Measurements from ENCODE around the gene RRP12. TPM values are rescaled to one million over a fixed set of nuclear protein-coding genes. Genes with fewer than 3 reads are reported as not detected.

The RRP12 gene
- total and polyA plus RNA-seq, 2 experiments from 2014 or later: 17.6 to 17.7 TPM

DNA sequence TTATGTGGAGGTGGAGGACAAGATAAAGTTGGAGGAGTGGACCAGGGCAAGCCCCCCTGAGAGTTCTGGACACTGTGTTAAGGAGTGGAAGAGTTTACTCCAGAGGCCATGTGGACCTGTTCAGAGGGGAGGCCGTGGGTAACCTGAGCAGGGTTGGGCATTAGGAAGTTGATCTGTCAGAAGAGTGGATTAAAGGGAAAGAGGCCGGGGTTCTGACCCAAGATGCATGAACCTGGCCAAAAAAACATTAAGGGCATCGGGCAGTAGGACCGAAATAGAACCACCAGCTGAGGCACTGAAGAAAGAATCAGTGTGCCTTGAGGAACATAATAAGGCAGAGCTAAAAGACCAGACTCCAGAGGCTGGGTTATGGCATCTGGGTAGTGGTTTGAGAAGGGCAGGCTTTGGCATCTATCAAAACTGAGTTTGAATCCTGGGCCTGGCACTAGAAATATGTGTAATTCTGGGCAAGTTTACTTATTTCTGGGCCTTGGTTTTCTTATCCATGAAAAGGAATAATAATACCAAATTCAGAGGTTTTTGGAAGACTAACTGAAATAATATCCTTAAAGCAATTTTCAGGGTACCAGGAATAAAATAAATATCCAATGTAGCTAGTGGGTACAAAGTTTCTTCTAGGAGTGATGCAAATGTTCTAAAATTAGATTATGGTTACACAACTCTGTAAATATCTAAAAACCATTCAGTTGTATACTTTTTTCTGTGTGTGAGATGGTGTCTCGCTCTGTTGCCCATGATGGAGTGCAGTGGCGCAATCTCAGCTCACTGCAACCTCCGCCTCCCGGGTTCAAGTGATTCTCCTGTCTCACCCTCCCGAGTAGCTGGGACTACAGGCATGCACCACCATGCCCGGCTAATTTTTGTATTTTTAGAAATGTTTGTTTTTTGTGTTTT lies 93.0 kb downstream of the RRP12 start:
- 77 to 88% methylated on average over 9 to 10 of the region's 10 CpGs for WGBS, 2 experiments (ENCODE audit: low coverage in 1 of 2, low lambda C conversion rate in 2 of 2, missing lambda C conversion rate in 2 of 2)
- no peak overlapping the region for H3K27ac ChIP-seq

DNA sequence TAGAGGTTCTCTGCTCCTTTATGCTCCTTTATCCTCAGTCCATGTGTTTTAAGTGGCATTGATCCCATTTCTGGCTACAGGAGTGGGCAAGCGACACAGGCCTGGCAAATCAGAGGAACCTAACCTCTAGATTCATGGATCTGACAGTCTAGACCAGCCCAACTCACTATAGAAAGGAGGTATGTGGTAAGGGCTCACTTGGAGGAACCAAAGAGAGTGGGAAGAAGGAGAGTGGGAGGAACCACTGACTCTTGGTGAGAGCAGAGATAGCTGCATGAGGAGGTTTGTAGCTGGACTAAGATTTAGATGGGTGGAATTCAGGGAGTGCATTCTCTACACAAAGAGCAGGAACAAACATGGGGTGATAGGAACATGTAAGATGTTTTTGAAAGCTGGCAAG lies 93.7 kb downstream of the RRP12 start:
- TF ChIP-seq EZH2phosphoT487 (IDR thresholded peaks at IDR 0.05; ENCODE audit: insufficient read depth, low read depth) (no peak), EZH2 (IDR thresholded peaks at IDR 0.05; ENCODE audit: insufficient read depth, poor library complexity, severe bottlenecking) (no peak)
- Histone ChIP-seq H3K9me3 (ENCODE audit: low read depth) (no peaks in the 10 kb centered on the region), H3K27ac (no peak overlapping the region), H3K36me3 (ENCODE audit: low read depth) (no peaks in the 10 kb centered on the region), H3K79me2 (ENCODE audit: insufficient read depth) (no peaks in the 10 kb centered on the region), H3K4me1 (ENCODE audit: insufficient read depth) (no peaks in the 10 kb centered on the region), H3K4me3 (no peak overlapping the region), H3F3A (ENCODE audit: insufficient read depth) (no peaks in the 10 kb centered on the region), H3K4me2 (ENCODE audit: unreplicated experiment) (no peak overlapping the region), H3K9ac (no peak overlapping the region), H2AFZ (no peak overlapping the region), H3K27me3 (replicated peaks; ENCODE audit: insufficient read depth) (no peaks in the 10 kb centered on the region), H3K9me2 (ENCODE audit: insufficient read depth) (no peaks in the 10 kb centered on the region), H4K20me1 (ENCODE audit: insufficient read depth) (no peaks in the 10 kb centered on the region)
- no peak for DNase-seq
- WGBS, 2 experiments (ENCODE audit: low coverage in 1 of 2, low lambda C conversion rate in 2 of 2, missing lambda C conversion rate in 2 of 2): 52 to 79% methylated on average over 1 of the region's 1 CpG
- in situ Hi-C loops (cut with MboI): no loop called here

More for the DNA sequence above, 93.0 kb downstream of the RRP12 start:
- no peak overlapping the region for H3K4me3 ChIP-seq
- H4K20me1 ChIP-seq (ENCODE audit: insufficient read depth): no peaks in the 10 kb centered on the region
- H3K79me2 ChIP-seq (ENCODE audit: insufficient read depth): no peaks in the 10 kb centered on the region
- in situ Hi-C loops (cut with MboI): no loop called here
- H3K9ac ChIP-seq: no peak overlapping the region
- H3K4me2 ChIP-seq (ENCODE audit: unreplicated experiment): no peak overlapping the region
- H3K36me3 ChIP-seq (ENCODE audit: low read depth): no peaks in the 10 kb centered on the region
- H3K4me1 ChIP-seq (ENCODE audit: insufficient read depth): no peaks in the 10 kb centered on the region
- no peaks in the 10 kb centered on the region for H3K9me3 ChIP-seq (ENCODE audit: low read depth)
- no peaks in the 10 kb centered on the region for H3K9me2 ChIP-seq (ENCODE audit: insufficient read depth)
- no peak overlapping the region for H2AFZ ChIP-seq
- H3K27me3 ChIP-seq (replicated peaks; ENCODE audit: insufficient read depth): no peaks in the 10 kb centered on the region
- TF ChIP-seq EZH2 (IDR thresholded peaks at IDR 0.05; ENCODE audit: insufficient read depth, poor library complexity, severe bottlenecking) (no peak), EZH2phosphoT487 (IDR thresholded peaks at IDR 0.05; ENCODE audit: insufficient read depth, low read depth) (no peak)
- no peak for DNase-seq
- no peaks in the 10 kb centered on the region for H3F3A ChIP-seq (ENCODE audit: insufficient read depth)

Small RNA genes within 50 kb of the gene (small RNA-seq; reads per million reads assigned to genes)
- not detected for gene RF00019 (ENCODE audit: low read depth, low replicate concordance)

Other genes starting within 250 kb of the RRP12 start
- gene SLIT1, start 215.4 kb downstream of the RRP12 start, total RNA-seq (2014; rRNA removed; shearing (Covaris generic)): not detected in 2 replicates
- 0.04 TPM in 1 of 2 replicates, not detected in the other for gene SLIT1, start 215.4 kb downstream of the RRP12 start, polyA plus RNA-seq (2016; fragmentation: Nextera tagmentation; extraction: Ambion mirVana)
- 5.0 and 5.1 TPM in 2 replicates for gene ARHGAP19, start 108.7 kb downstream of the RRP12 start, total RNA-seq (2014; rRNA removed; shearing (Covaris generic))
- gene ARHGAP19, start 108.7 kb downstream of the RRP12 start, polyA plus RNA-seq (2016; fragmentation: Nextera tagmentation; extraction: Ambion mirVana): 1.9 and 2.2 TPM in 2 replicates
- 1.6 and 1.8 TPM in 2 replicates for gene FRAT1, start 82.1 kb downstream of the RRP12 start, total RNA-seq (2014; rRNA removed; shearing (Covaris generic))
- gene FRAT1, start 82.1 kb downstream of the RRP12 start, polyA plus RNA-seq (2016; fragmentation: Nextera tagmentation; extraction: Ambion mirVana): 0.44 and 0.75 TPM in 2 replicates
- 10.3 and 16.3 TPM in 2 replicates for gene FRAT2, start 66.6 kb downstream of the RRP12 start, total RNA-seq (2014; rRNA removed; shearing (Covaris generic))
- gene FRAT2, start 66.6 kb downstream of the RRP12 start, polyA plus RNA-seq (2016; fragmentation: Nextera tagmentation; extraction: Ambion mirVana): 1.6 and 2.8 TPM in 2 replicates
- gene PGAM1, start 24.9 kb upstream of the RRP12 start, total RNA-seq (2014; rRNA removed; shearing (Covaris generic)): 1,144 and 1,237 TPM in 2 replicates
- gene PGAM1, start 24.9 kb upstream of the RRP12 start, polyA plus RNA-seq (2016; fragmentation: Nextera tagmentation; extraction: Ambion mirVana): 879 and 921 TPM in 2 replicates
- gene EXOSC1, start 44.7 kb upstream of the RRP12 start, total RNA-seq (2014; rRNA removed; shearing (Covaris generic)): 22.1 and 46.8 TPM in 2 replicates
- 54.7 and 56.6 TPM in 2 replicates for gene EXOSC1, start 44.7 kb upstream of the RRP12 start, polyA plus RNA-seq (2016; fragmentation: Nextera tagmentation; extraction: Ambion mirVana)
- gene ZDHHC16, start 44.8 kb upstream of the RRP12 start, total RNA-seq (2014; rRNA removed; shearing (Covaris generic)): 64.1 and 69.1 TPM in 2 replicates
- 68.2 and 70.1 TPM in 2 replicates for gene ZDHHC16, start 44.8 kb upstream of the RRP12 start, polyA plus RNA-seq (2016; fragmentation: Nextera tagmentation; extraction: Ambion mirVana)
- 89.7 and 116 TPM in 2 replicates for gene MMS19, start 97.1 kb upstream of the RRP12 start, total RNA-seq (2014; rRNA removed; shearing (Covaris generic))
- gene MMS19, start 97.1 kb upstream of the RRP12 start, polyA plus RNA-seq (2016; fragmentation: Nextera tagmentation; extraction: Ambion mirVana): 40.0 and 40.6 TPM in 2 replicates
- gene UBTD1, start 97.6 kb upstream of the RRP12 start, total RNA-seq (2014; rRNA removed; shearing (Covaris generic)): 16.2 and 20.8 TPM in 2 replicates
- gene UBTD1, start 97.6 kb upstream of the RRP12 start, polyA plus RNA-seq (2016; fragmentation: Nextera tagmentation; extraction: Ambion mirVana): 27.2 and 29.8 TPM in 2 replicates
- not detected in 2 replicates for gene ANKRD2, start 171.4 kb upstream of the RRP12 start, total RNA-seq (2014; rRNA removed; shearing (Covaris generic))
- not detected in 2 replicates for gene ANKRD2, start 171.4 kb upstream of the RRP12 start, polyA plus RNA-seq (2016; fragmentation: Nextera tagmentation; extraction: Ambion mirVana)
- 0.22 TPM in 1 of 2 replicates, not detected in the other for gene HOGA1, start 183.0 kb upstream of the RRP12 start, total RNA-seq (2014; rRNA removed; shearing (Covaris generic))
- gene HOGA1, start 183.0 kb upstream of the RRP12 start, polyA plus RNA-seq (2016; fragmentation: Nextera tagmentation; extraction: Ambion mirVana): 0.13 and 0.28 TPM in 2 replicates
- not detected in 2 replicates for gene C10orf62, start 188.4 kb upstream of the RRP12 start, total RNA-seq (2014; rRNA removed; shearing (Covaris generic))
- not detected in 2 replicates for gene C10orf62, start 188.4 kb upstream of the RRP12 start, polyA plus RNA-seq (2016; fragmentation: Nextera tagmentation; extraction: Ambion mirVana)
- 5.3 and 7.9 TPM in 2 replicates for gene MORN4, start 232.2 kb upstream of the RRP12 start, total RNA-seq (2014; rRNA removed; shearing (Covaris generic))
- gene MORN4, start 232.2 kb upstream of the RRP12 start, polyA plus RNA-seq (2016; fragmentation: Nextera tagmentation; extraction: Ambion mirVana): 19.8 and 22.2 TPM in 2 replicates
- gene PI4K2A, start 239.3 kb upstream of the RRP12 start, total RNA-seq (2014; rRNA removed; shearing (Covaris generic)): 23.1 and 28.7 TPM in 2 replicates
- gene PI4K2A, start 239.3 kb upstream of the RRP12 start, polyA plus RNA-seq (2016; fragmentation: Nextera tagmentation; extraction: Ambion mirVana): 16.1 and 16.6 TPM in 2 replicates

Measured in GM23248 (cell line).